H9 (cell line): ENCODE data around the gene PEX7. TPM values are rescaled to one million over a fixed set of nuclear protein-coding genes. Genes with fewer than 3 reads are reported as not detected.

Experiments used
- DNase-seq: peaks from one replicate; pipeline ENCODE4 v3.0.0-alpha.2; 2017
- H2AFZ ChIP-seq: one replicate; pipeline ENCODE4 v1.6.1; 2013; ENCODE audit warnings: mild to moderate bottlenecking, low read length, control low read depth, moderate library complexity
- H2AK5ac ChIP-seq: 2 replicates; pipeline ENCODE4 v1.6.1; 2013; ENCODE audit warnings: low read length, control low read depth, mixed read lengths; ENCODE audit not compliant: insufficient read length
- H2BK120ac ChIP-seq: one replicate; pipeline ENCODE4 v1.6.1; 2013; ENCODE audit warnings: low read depth, mild to moderate bottlenecking, low read length, control low read depth, inconsistent platforms; ENCODE audit not compliant: poor library complexity, severe bottlenecking
- H2BK12ac ChIP-seq: 2 replicates; pipeline ENCODE4 v1.6.1; 2013; ENCODE audit warnings: low read length, control low read depth, mixed read lengths, low read depth; ENCODE audit not compliant: insufficient read length
- H2BK15ac ChIP-seq: 2 replicates; pipeline ENCODE4 v1.6.1; 2013; ENCODE audit warnings: low read depth, low read length, control low read depth
- H2BK20ac ChIP-seq: one replicate; pipeline ENCODE4 v1.6.1; 2013; ENCODE audit warnings: low read depth, mild to moderate bottlenecking, low read length, control low read depth, inconsistent platforms; ENCODE audit not compliant: poor library complexity, severe bottlenecking
- H2BK5ac ChIP-seq: 2 replicates; pipeline ENCODE4 v1.6.1; 2013; ENCODE audit warnings: low read length, control low read depth, mixed read lengths; ENCODE audit not compliant: insufficient read length
- H3K14ac ChIP-seq: 2 replicates; pipeline ENCODE4 v1.6.1; 2013; ENCODE audit warnings: low read length, control low read depth; ENCODE audit not compliant: insufficient read depth
- H3K18ac ChIP-seq: 2 replicates; pipeline ENCODE4 v1.6.1; 2013; ENCODE audit warnings: low read depth, mild to moderate bottlenecking, mixed read lengths, low read length, control low read depth; ENCODE audit not compliant: insufficient read length
- H3K23ac ChIP-seq: 2 replicates; pipeline ENCODE4 v1.6.1; 2013; ENCODE audit warnings: low read length, control low read depth, mixed read lengths, low read depth; ENCODE audit not compliant: insufficient read length
- H3K23me2 ChIP-seq: 2 replicates; pipeline ENCODE4 v1.6.1; 2013; ENCODE audit warnings: low read depth, mild to moderate bottlenecking, mixed read lengths, low read length, control low read depth; ENCODE audit not compliant: insufficient read length, poor library complexity, severe bottlenecking
- H3K27ac ChIP-seq: 2 replicates; pipeline ENCODE4 v1.5.1; 2013; ENCODE audit warnings: low read length, control low read depth, mixed read lengths, low read depth; ENCODE audit not compliant: insufficient read length
- H3K27me3 ChIP-seq: 2 replicates; pipeline ENCODE4 v1.6.1; 2013; ENCODE audit warnings: low read length, control low read depth, inconsistent platforms; ENCODE audit not compliant: insufficient read depth
- H3K4ac ChIP-seq: 2 replicates; pipeline ENCODE4 v1.6.1; 2013; ENCODE audit warnings: low read depth, mild to moderate bottlenecking, control low read depth, inconsistent platforms, low read length, moderate library complexity
- H3K4me1 ChIP-seq: 2 replicates; pipeline ENCODE4 v1.6.1; 2013; ENCODE audit warnings: low read length, control low read depth, inconsistent platforms; ENCODE audit not compliant: insufficient read depth
- H3K4me2 ChIP-seq: 2 replicates; pipeline ENCODE4 v1.6.1; 2013; ENCODE audit warnings: low read length, control low read depth, mixed read lengths; ENCODE audit not compliant: insufficient read length, insufficient read depth
- H3K56ac ChIP-seq: 2 replicates; pipeline ENCODE4 v1.6.1; 2013; ENCODE audit warnings: low read depth, mild to moderate bottlenecking, mixed read lengths, low read length, control low read depth; ENCODE audit not compliant: insufficient read length
- H3K79me1 ChIP-seq: 2 replicates; pipeline ENCODE4 v1.6.1; 2013; ENCODE audit warnings: low read depth, mild to moderate bottlenecking, moderate library complexity, low read length, control low read depth, inconsistent platforms; ENCODE audit not compliant: insufficient read depth, poor library complexity, severe bottlenecking
- H3K79me2 ChIP-seq: 2 replicates; pipeline ENCODE4 v1.6.1; 2013; ENCODE audit warnings: low read length, control low read depth, inconsistent platforms; ENCODE audit not compliant: insufficient read depth
- H3K9ac ChIP-seq: 2 replicates; pipeline ENCODE4 v1.6.1; 2013; ENCODE audit warnings: low read length, control low read depth, mixed read lengths; ENCODE audit not compliant: insufficient read length; ENCODE audit errors: extremely low read depth
- H3K9me3 ChIP-seq: one replicate; pipeline ENCODE4 v1.6.1; 2013; ENCODE audit warnings: low read depth, low read length, inconsistent platforms; ENCODE audit not compliant: control insufficient read depth
- H3T11ph ChIP-seq: one replicate; pipeline ENCODE4 v1.6.1; 2013; ENCODE audit warnings: mild to moderate bottlenecking, low read length, control low read depth, inconsistent platforms
- H4K20me1 ChIP-seq: one replicate; pipeline ENCODE4 v1.6.1; 2013; ENCODE audit not compliant: control insufficient read depth, insufficient read length, insufficient read depth
- H4K5ac ChIP-seq: 2 replicates; pipeline ENCODE4 v1.6.1; 2013; ENCODE audit warnings: low read depth, mild to moderate bottlenecking, mixed read lengths, low read length, control low read depth; ENCODE audit not compliant: insufficient read length
- H4K8ac ChIP-seq: replicated peaks from 2 replicates; pipeline ENCODE4 v1.6.1; 2013; ENCODE audit warnings: low read length, control low read depth, mixed read lengths, low read depth; ENCODE audit not compliant: insufficient read length
- H4K91ac ChIP-seq: 2 replicates; pipeline ENCODE4 v1.6.1; 2013; ENCODE audit warnings: low read depth, mild to moderate bottlenecking, moderate library complexity, mixed read lengths, low read length, control low read depth; ENCODE audit not compliant: insufficient read length
- H3K27ac Mint-ChIP-seq, 3 experiments: 2 replicates in 2 of 3; 3 replicates in 1 of 3; pipeline ENCODE4 v1.8.0; 2020 to 2021; ENCODE audit warnings: mixed read lengths in 3 of 3, mild to moderate bottlenecking in 1 of 3, moderate library complexity in 1 of 3
- H3K27me3 Mint-ChIP-seq: 2 replicates; pipeline ENCODE4 v1.8.0; 2021; ENCODE audit warnings: low read depth, mild to moderate bottlenecking, moderate library complexity, mixed read lengths
- H3K36me3 Mint-ChIP-seq, 3 experiments: 2 replicates in 2 of 3; 3 replicates in 1 of 3; pipeline ENCODE4 v1.8.0; 2020 to 2021; ENCODE audit warnings: low read depth in 3 of 3, mixed read lengths in 3 of 3; ENCODE audit not compliant: insufficient read depth in 1 of 3
- H3K4me1 Mint-ChIP-seq, 2 experiments: 2 replicates each; pipeline ENCODE4 v1.8.0; 2020; ENCODE audit warnings: mixed read lengths in 2 of 2
- H3K4me3 Mint-ChIP-seq, 2 experiments: 2 replicates in 1 of 2; 3 replicates in 1 of 2; pipeline ENCODE4 v1.8.0; 2020 to 2021; ENCODE audit warnings: mild to moderate bottlenecking in 2 of 2, mixed read lengths in 2 of 2, moderate library complexity in 1 of 2
- H3K9me3 Mint-ChIP-seq, 2 experiments: 2 replicates in 1 of 2; 3 replicates in 1 of 2; pipeline ENCODE4 v1.8.0; 2020; ENCODE audit warnings: mild to moderate bottlenecking in 2 of 2, mixed read lengths in 2 of 2, moderate library complexity in 1 of 2
- CTCF ChIP-seq: fragments of 200-600 bp; sonication (generic); conservative IDR thresholded peaks from 3 replicates; pipeline ENCODE4 v1.8.0; 2021; ENCODE audit warnings: antibody characterized with exemption, mild to moderate bottlenecking
- WGBS: extraction: QIAGEN DNeasy Blood & Tissue Kit; methylation state at CpG from one replicate; pipeline ENCODE4 v1.1.7; 2013; ENCODE audit warnings: missing lambda C conversion rate, low lambda C conversion rate, mixed read lengths; ENCODE audit not compliant: insufficient read length; ENCODE audit errors: extremely low coverage; 5-methylcytosine and 5-hydroxymethylcytosine counted together
- total RNA-seq: library from RNA; stranded (reverse); gene quantifications from 2 replicates; pipeline ENCODE4 v1.2.1, GENCODE V29; 2021

PEX7 gene
- total RNA-seq, 1 experiment from 2014 or later = 8.4 TPM

DNA sequence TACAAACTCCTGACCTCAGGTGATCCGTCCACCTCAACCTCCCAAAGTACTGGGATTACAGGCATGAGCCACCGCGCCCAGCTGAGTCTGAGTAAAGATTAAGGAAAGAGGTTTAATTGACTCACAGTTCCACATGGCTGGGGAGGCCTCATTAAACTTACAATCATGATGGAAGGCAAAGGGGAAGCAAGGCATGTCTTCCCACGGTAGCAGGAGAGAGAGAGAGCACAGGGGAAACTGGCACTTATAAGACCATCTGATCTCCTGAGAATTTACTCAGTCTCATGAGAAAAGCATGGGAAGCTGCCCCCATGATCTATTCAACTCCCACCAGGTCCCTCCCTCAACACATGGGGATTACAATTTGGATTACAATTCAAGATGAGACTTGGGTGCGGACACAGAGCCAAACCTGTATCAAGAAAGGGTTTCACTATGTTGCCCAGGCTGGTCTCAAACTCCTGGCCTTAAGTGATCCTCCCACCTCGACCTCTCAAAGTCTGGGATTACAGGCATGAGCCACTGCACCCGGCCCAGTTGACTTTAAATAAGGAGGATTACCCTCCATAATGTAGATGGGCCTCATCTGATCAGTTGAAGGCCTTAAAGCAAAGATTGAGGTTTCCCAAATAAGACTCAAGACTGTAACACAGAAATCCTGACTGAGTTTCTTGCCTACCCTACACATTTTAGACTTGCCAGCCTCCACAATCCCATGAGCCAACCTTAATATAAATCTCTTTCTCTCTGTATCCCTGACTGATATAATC is 13.1 kb upstream of the PEX7 start:
- H2BK15ac ChIP-seq = no peak overlapping the region
- H4K8ac ChIP-seq = no peak overlapping the region
- H3K9ac ChIP-seq = no peak overlapping the region
- no peak overlapping the region for H3K23ac ChIP-seq
- H3K36me3 Mint-ChIP-seq = no peaks in the 10 kb centered on the region
- H3K4me1 Mint-ChIP-seq = peaks cover 4 to 11% of the 10 kb centered on the region in 2 experiments
- no peak overlapping the region for H4K91ac ChIP-seq
- no peak overlapping the region for H3K14ac ChIP-seq
- no peaks in the 10 kb centered on the region for H3K79me1 ChIP-seq
- no peaks in the 10 kb centered on the region for H3K9me3 ChIP-seq
- H2AFZ ChIP-seq = no peak overlapping the region
- TF ChIP-seq CTCF = no peak
- H2BK5ac ChIP-seq = no peak overlapping the region
- H3K27me3 Mint-ChIP-seq = no peaks in the 10 kb centered on the region
- WGBS = no CpG with 5 or more reads among the region's 7 CpGs
- DNase-seq = no peak
- H3K9me3 Mint-ChIP-seq = no peaks in the 10 kb centered on the region
- H3K23me2 ChIP-seq = no peaks in the 10 kb centered on the region
- H3K27me3 ChIP-seq = no peaks in the 10 kb centered on the region
- no peak overlapping the region for H3K56ac ChIP-seq
- no peak overlapping the region for H3K4ac ChIP-seq
- H3K4me1 ChIP-seq = no peaks in the 10 kb centered on the region; the same call in 1 of the 2 replicates
- H3K18ac ChIP-seq = no peak overlapping the region
- H3K79me2 ChIP-seq = no peaks in the 10 kb centered on the region
- H2AK5ac ChIP-seq = no peak overlapping the region
- no peak overlapping the region for H2BK120ac ChIP-seq
- no peak overlapping the region for H4K5ac ChIP-seq
- no peak overlapping the region for H3K4me2 ChIP-seq
- H2BK20ac ChIP-seq = no peak overlapping the region
- no peak overlapping the region for H3K27ac ChIP-seq
- no peaks in the 10 kb centered on the region for H4K20me1 ChIP-seq
- no peak overlapping the region for H2BK12ac ChIP-seq
- no peak overlapping the region for H3T11ph ChIP-seq
- no peak overlapping the region; a peak in 1 of 7 replicates for H3K27ac Mint-ChIP-seq
- H3K4me3 Mint-ChIP-seq = no peak overlapping the region
